ENCODE measurements around the gene GNAZ. TPM values are rescaled to one million over a fixed set of nuclear protein-coding genes. Genes with fewer than 3 reads are reported as not detected.

GNAZ gene
- total RNA-seq, 4 donors from 2014 or later, result 0.64 to 9.9 (median 2.6) TPM

GRCh38 chr22:23093051-23093788, 22.9 kb downstream of the GNAZ start:
- H3K4me3 ChIP-seq, result no peak overlapping the region
- no peak overlapping the region for H3K27ac ChIP-seq
- TF ChIP-seq CTCF (IDR thresholded peaks at IDR 0.05) (no peak), POLR2A (IDR thresholded peaks at IDR 0.05) (no peak)
- 79 to 81% methylated on average over 5 to 9 of the region's 14 CpGs for WGBS, 2 donors
- no peak for DNase-seq
- H3K36me3 ChIP-seq, result no peaks in the 10 kb centered on the region
- H3K4me1 ChIP-seq, result peaks cover 0 to 15% (median 4%) of the 10 kb centered on the region in 3 donors
- H3K9me3 ChIP-seq, result no peaks in the 10 kb centered on the region
- intact Hi-C loops (cut with DNase I), result no loop called here
- H3K27me3 ChIP-seq, result no peaks in the 10 kb centered on the region

DNA sequence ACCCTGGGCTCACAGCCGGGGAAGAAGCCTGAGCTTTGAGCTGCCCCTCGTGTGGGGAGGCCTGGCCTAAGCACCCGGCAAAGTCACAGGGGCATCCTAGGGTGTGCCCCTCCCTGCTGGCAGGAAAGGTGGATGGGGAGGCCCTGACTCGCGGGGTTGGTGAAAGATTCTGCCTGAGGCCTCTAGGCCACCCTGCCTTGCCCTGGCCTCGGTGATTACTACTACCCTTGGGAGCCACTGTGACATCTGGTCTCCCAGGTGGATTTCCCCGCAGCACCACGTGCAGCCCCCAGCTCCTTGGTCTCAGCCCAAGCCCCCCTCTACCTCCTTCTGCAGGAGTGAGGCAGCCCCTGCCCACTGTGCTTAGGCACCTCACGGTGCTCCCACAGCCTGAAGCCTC, 23.9 kb downstream of the GNAZ start:
- WGBS, 2 donors, result 48 to 70% methylated on average over 2 to 4 of the region's 9 CpGs
- Histone ChIP-seq H3K36me3 (no peaks in the 10 kb centered on the region), H3K4me3 (no peak overlapping the region), H3K27me3 (no peaks in the 10 kb centered on the region), H3K27ac (no peak overlapping the region), H3K4me1 (peaks cover 6 to 21% (median 10%) of the 10 kb centered on the region in 3 donors), H3K9me3 (no peaks in the 10 kb centered on the region)
- intact Hi-C loops (cut with DNase I), result no loop called here
- no peak for TF ChIP-seq POLR2A (IDR thresholded peaks at IDR 0.05)
- TF ChIP-seq CTCF (IDR thresholded peaks at IDR 0.05), result no peak
- no peak for DNase-seq

DNA sequence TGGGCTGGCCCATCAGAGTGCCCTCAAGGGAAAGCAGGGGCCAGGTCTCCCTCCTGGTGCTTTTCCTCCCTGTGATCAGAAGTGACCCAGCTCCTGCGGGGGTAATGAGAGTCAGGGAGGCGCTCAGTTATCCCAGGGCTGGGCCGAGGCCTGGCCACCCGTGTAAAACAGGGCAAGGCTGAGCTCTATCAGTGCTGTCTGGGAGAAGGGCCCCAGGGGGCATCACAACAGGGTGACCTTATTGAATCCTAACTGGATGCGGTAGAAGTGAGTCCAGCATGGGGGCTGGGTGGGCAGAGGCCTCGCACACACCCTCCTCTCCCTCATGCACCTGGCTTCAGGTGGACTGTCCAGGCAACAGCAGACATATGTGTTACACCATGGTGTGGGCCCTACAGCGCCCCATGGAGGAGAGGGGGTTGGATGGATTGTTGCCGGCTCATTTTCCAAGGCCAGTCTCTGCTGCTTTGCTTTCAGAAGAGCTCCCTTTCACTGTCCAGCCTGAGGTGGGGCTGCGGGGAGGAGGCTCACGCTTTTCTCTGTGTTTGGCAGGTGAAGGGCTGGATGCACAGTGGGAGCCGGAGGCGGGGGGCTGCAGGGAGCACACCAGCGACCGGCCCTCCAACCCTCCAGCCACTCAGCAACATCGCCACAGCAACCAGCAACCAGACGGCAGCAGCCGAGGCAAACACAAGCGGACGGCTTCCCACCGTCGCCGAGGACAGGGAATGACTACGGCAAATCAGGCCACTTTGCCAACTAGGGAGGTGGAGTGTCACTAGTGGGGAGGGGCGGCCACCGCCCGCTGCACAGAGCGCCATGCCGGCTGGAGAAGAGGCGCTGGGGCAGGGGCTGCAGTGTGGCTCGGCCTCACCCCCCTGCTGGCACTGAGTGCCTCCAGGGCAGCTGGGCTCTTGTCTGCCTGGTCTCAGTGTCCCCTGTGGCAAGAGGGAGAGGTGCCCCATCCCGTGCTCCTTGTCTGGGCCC, 24.7 kb downstream of the GNAZ start:
- Histone ChIP-seq H3K36me3 (no peaks in the 10 kb centered on the region), H3K27ac (no peak overlapping the region), H3K4me1 (peaks cover 6 to 26% (median 12%) of the 10 kb centered on the region in 3 donors), H3K27me3 (no peaks in the 10 kb centered on the region), H3K4me3 (no peak overlapping the region), H3K9me3 (no peaks in the 10 kb centered on the region)
- intact Hi-C loops (cut with DNase I), result no loop called here
- WGBS, 2 donors, result 95% methylated on average over 3 to 8 of the region's 31 CpGs
- TF ChIP-seq CTCF (IDR thresholded peaks at IDR 0.05), result no peak
- TF ChIP-seq POLR2A (IDR thresholded peaks at IDR 0.05), result no peak
- DNase-seq, result no peak

- Histone ChIP-seq H3K4me3 (no peak overlapping the region), H3K9me3 (no peaks in the 10 kb centered on the region), H3K27me3 (no peaks in the 10 kb centered on the region), H3K27ac (no peak overlapping the region), H3K36me3 (no peaks in the 10 kb centered on the region), H3K4me1 (peaks cover 6 to 26% (median 12%) of the 10 kb centered on the region in 3 donors)
- no peak for DNase-seq
- intact Hi-C loops (cut with DNase I), result no loop called here
- WGBS, 2 donors, result 87 to 96% methylated on average over 10 to 17 of the region's 45 CpGs
- no peak for TF ChIP-seq CTCF (IDR thresholded peaks at IDR 0.05)
- no peak for TF ChIP-seq POLR2A (IDR thresholded peaks at IDR 0.05)
Measured at GRCh38 chr22:23095733-23096342, 25.5 kb downstream of the GNAZ start.

Data from esophagus squamous epithelium (tissue), 5 donors.